VCaP (cell line): Measurements from ENCODE around the gene SIGLEC8.

Experiments
- H3K27ac ChIP-seq: fragments of 450-650 bp; 2 replicates; pipeline ENCODE4 v1.5.1; 2017
- CTCF ChIP-seq: fragments of 450-650 bp; conservative IDR thresholded peaks from 2 replicates; pipeline ENCODE4 v1.5.1; 2017; ENCODE audit warnings: mild to moderate bottlenecking, moderate library complexity

The SIGLEC8 gene

GRCh38 chr19:51497666-51498065 is 39.4 kb upstream of the SIGLEC8 start:
- no peak for TF ChIP-seq CTCF
- no peak overlapping the region for H3K27ac ChIP-seq

DNA sequence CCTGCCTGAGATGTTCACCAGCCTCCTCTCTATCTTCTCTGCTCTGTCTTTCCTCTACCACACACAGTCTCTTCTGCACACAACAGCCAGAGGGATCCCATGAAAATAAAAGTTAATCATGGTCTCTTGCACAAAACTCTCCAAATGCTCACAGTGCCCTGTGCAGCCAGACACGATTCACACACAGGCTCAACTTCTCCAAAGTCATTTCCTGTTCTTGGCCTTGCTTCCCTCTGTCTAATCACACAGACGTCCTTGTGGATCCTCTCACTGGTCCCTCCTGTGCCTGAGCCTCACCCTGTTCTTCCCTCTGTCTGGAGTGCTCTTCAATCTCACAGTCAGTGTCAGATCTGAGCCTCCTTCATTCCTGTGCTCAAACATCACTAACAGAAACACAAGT is 35.5 kb upstream of the SIGLEC8 start:
- no peak overlapping the region for H3K27ac ChIP-seq
- no peak for TF ChIP-seq CTCF

DNA sequence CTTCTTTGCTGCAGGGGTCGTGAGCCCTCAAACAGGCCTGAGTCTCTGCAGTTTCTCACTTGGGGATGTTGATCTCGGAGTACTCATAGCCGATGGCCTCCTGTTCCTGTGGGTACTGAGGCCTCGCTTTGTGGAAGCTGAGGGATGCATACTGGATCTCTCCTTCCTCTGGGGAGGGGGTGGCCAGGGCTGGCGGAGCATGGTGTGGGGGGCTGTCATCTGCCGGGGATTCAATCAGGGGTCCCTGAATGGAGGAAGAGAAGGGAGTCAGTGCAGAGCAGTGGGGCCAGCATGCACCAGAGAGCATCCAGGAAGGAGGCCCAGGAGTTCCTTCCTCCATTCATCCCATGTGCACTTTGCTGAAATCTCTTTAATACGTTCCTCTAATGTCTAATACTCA is 33.3 kb upstream of the SIGLEC8 start:
- no peak overlapping the region for H3K27ac ChIP-seq
- TF ChIP-seq CTCF, result no peak

GRCh38 chr19:51490676-51491075 is 32.4 kb upstream of the SIGLEC8 start:
- H3K27ac ChIP-seq, result no peak overlapping the region
- TF ChIP-seq CTCF, result no peak

DNA sequence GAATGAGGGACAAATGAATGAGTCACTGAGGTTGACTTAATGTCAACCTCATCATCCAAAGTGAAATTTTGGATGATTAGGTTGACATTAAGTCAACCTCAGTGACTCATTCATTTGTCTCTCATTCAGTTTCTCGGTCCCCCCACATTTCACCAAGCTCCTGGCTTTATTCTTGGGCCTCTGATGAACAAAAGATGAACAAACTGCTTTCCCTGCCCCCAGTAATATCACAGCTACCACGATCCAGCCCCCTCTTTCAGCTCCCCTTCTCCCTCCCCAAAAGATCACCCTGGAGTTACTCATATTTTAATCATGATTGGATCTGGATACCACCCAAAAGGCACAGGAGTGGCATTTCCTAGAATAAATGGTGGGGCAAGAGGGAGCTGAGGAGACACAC is 30.9 kb upstream of the SIGLEC8 start:
- H3K27ac ChIP-seq, result no peak overlapping the region
- no peak for TF ChIP-seq CTCF

DNA sequence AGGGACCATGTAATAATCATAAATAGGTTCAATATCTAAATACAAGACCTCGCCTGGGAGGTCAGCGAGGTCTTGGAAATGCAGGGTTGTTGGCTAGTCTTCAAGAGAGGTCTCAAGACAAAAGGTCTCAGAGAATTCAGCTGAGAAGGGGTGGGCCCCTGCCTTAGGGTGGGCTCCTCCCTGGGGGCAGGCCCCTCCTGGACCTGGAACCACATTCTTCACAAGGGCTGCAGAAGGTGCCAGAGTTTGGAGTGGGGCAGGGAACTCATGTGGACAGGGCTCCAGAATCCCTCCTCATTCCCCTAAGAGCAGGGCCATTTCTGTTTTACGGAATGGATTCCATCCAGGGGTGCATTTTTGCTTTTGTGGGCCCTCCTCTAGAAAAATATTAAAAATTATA is 30.2 kb upstream of the SIGLEC8 start:
- no peak overlapping the region for H3K27ac ChIP-seq
- TF ChIP-seq CTCF, result no peak

DNA sequence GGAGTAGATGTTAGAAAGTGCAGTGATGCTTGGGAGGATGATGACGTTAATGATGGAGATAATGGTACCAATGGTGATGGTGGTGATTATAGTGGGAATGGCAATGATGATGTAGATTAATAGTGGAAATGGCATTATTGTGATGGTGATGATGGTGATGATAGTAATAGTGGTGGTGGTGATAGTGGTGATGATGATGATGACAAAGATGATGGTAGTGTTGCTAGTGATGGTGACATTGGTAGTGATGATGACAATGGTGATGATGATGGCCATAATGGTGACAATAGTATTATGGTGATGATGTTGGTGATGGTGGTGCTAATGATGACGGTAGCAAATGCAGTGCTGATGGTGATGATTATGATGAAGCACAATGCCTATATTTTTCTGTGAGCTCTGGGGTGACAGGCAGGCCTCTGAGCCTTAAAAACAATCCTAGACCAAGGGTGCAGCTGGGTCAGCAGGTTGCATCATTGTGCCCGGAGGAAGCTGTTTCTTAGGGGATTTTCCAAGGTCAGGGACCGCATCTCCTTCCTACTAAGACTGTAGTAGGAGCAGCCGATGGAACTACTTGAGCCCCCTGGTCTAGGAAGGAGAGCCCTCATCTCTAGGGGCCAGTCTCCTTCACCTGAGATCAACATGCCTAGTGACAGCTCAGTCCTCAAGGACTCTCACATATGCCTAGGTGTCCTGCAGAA is 27.9 kb upstream of the SIGLEC8 start:
- TF ChIP-seq CTCF, result no peak
- no peak overlapping the region for H3K27ac ChIP-seq
